Measurements from ENCODE around the gene C20orf204.

DNA sequence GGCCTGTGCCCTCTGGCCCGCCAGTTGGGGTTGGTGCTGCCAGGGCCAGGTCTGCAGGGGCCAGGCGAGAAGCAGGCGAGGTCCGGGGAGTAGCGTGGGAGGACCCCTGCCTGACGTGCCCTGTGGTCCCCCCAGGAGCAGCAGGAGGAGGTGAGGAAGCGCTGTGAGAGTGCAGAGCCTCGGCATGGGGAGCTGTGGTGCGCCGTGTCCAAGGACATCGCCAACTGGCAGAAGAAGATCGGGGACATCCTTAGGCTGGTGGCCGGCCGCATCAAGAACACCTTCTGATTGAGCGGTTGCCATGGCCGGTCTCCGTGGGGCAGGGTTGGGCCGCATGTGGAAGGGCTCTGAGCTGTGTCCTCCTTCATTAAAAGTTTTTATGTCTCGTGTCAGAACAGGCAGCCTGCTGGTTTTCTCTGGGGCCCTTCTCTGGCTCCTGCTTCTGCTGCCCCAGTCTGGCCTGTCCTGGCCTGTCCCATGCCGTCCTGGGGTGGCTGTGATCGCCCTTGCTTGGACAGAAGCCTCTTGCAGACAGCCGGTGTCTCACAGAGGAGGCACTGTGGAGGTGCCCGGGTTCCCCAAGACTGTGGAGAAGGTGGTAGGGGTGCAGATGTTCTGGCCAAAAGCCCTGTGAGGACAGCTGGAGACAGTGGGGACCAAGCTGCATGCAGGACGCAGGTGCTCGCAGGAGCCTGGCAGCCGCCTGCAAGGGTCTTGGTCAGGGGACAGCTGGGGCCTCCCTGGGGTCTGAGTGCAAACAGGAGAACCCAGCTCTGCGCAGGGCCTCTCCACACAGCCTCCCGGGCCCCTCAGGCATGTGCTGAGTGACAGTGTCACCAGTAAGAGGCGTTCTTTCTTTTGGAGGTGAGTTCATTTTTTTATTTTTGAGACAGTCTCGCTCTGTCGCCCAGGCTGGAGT, 3.0 kb upstream of the C20orf204 start:
- TF ChIP-seq, protein P1, sequence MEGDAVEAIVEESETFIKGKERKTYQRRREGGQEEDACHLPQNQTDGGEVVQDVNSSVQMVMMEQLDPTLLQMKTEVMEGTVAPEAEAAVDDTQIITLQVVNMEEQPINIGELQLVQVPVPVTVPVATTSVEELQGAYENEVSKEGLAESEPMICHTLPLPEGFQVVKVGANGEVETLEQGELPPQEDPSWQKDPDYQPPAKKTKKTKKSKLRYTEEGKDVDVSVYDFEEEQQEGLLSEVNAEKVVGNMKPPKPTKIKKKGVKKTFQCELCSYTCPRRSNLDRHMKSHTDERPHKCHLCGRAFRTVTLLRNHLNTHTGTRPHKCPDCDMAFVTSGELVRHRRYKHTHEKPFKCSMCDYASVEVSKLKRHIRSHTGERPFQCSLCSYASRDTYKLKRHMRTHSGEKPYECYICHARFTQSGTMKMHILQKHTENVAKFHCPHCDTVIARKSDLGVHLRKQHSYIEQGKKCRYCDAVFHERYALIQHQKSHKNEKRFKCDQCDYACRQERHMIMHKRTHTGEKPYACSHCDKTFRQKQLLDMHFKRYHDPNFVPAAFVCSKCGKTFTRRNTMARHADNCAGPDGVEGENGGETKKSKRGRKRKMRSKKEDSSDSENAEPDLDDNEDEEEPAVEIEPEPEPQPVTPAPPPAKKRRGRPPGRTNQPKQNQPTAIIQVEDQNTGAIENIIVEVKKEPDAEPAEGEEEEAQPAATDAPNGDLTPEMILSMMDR (conservative IDR thresholded peaks at IDR 0.05), result no peak
- no peak for TF ChIP-seq ZFX (IDR thresholded peaks at IDR 0.05)

Data from C4-2B (cell line).